ENCODE measurements around the gene INSYN2B. TPM values are rescaled to one million over a fixed set of nuclear protein-coding genes. Genes with fewer than 3 reads are reported as not detected.

Gene INSYN2B
- total RNA-seq, 2 experiments from 2014 or later, result not detected

DNA sequence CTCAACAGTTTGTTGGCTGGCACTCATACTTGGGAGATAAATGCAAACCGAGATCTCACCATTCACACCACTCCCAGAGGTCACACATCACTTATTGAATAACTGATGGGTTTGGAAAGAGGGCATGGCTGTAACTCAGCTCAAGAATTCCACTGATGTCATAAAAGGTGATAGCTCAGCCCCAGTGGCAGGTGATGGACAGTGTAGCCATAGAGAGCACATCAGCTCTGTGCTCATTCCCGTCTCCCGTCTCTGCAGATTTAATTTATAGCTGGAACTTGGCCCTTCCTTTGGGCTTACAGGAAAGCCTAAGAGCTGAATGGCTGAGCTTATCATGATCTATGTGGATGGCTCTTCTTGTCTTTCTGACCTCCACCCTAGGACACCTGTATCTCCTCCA, 59.8 kb downstream of the INSYN2B start:
- Mint-ChIP-seq H3K4me3 (no peak overlapping the region), H3K27me3 (no peaks in the 10 kb centered on the region), H3K27ac (no peak overlapping the region), H3K4me1 (ENCODE audit: low read depth) (peaks cover 10% of the 10 kb centered on the region), H3K9me3 (no peaks in the 10 kb centered on the region), H3K36me3 (peaks cover 2% of the 10 kb centered on the region)
- ChIA-PET CTCF (interaction anchor here (1.1 kb wide), 1 partner anchor 199 kb away, joined by 3 read pairs; no protein-coding TSS in a partner anchor), POLR2A (no interaction called here)
- intact Hi-C loops (cut with micrococcal nuclease), result no loop called here
- DNase-seq, result no peak

- Mint-ChIP-seq H3K27ac (no peak overlapping the region), H3K27me3 (no peaks in the 10 kb centered on the region), H3K36me3 (peaks cover 6% of the 10 kb centered on the region), H3K4me3 (no peak overlapping the region), H3K9me3 (no peaks in the 10 kb centered on the region), H3K4me1 (ENCODE audit: low read depth) (peaks cover 7% of the 10 kb centered on the region)
- ChIA-PET CTCF (no interaction called here), POLR2A (no interaction called here)
- intact Hi-C loops (cut with micrococcal nuclease), result no loop called here
- DNase-seq, result no peak
These were observed 62.1 kb downstream of the INSYN2B start for GRCh38 chr5:169918228-169918627.

- Mint-ChIP-seq H3K4me1 (ENCODE audit: low read depth) (peaks cover 5% of the 10 kb centered on the region), H3K4me3 (no peak overlapping the region), H3K27ac (no peak overlapping the region), H3K36me3 (peaks cover 6% of the 10 kb centered on the region), H3K9me3 (no peaks in the 10 kb centered on the region), H3K27me3 (no peaks in the 10 kb centered on the region)
- POLR2A ChIA-PET, result no interaction called here
- CTCF ChIA-PET, result no interaction called here
- intact Hi-C loops (cut with micrococcal nuclease), result no loop called here
- no peak for DNase-seq
These were observed 62.8 kb downstream of the INSYN2B start for GRCh38 chr5:169917500-169917899.

DNA sequence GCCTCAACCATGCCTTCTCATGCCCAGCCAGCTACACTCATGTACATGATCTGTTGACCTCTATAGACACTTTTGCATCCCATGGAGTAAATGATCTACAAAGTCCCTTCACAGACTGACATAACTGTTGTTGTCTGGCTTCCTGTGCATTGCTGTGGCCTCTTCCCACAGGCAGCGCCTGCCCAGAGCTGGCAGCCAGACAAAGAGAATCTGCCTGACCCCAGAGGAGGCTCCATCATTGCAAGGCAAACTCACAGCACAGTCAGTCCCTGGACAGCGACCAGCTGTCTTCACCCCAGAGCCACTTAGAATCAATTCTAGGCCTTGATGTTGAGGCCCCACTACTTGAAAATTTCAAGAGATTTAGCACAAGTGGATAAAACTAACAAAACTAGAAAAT, 65.5 kb downstream of the INSYN2B start:
- ChIA-PET CTCF (no interaction called here), POLR2A (no interaction called here)
- intact Hi-C loops (cut with micrococcal nuclease), result no loop called here
- H3K9me3 Mint-ChIP-seq, result no peaks in the 10 kb centered on the region
- no peaks in the 10 kb centered on the region for H3K4me1 Mint-ChIP-seq (ENCODE audit: low read depth)
- H3K27ac Mint-ChIP-seq, result no peak overlapping the region
- DNase-seq, result no peak
- H3K4me3 Mint-ChIP-seq, result no peak overlapping the region
- no peaks in the 10 kb centered on the region for H3K27me3 Mint-ChIP-seq
- H3K36me3 Mint-ChIP-seq, result peaks cover 7% of the 10 kb centered on the region

GRCh38 chr5:169913479-169913878, 66.8 kb downstream of the INSYN2B start:
- Mint-ChIP-seq H3K27me3 (no peaks in the 10 kb centered on the region), H3K4me1 (ENCODE audit: low read depth) (no peaks in the 10 kb centered on the region), H3K36me3 (peaks cover 7% of the 10 kb centered on the region), H3K27ac (no peak overlapping the region), H3K4me3 (no peak overlapping the region), H3K9me3 (no peaks in the 10 kb centered on the region)
- intact Hi-C loops (cut with micrococcal nuclease), result no loop called here
- ChIA-PET CTCF (interaction anchor here (1.0 kb wide), 1 partner anchor 9 kb away, joined by 3 read pairs; no protein-coding TSS in a partner anchor), POLR2A (no interaction called here)
- DNase-seq, result no peak

GRCh38 chr5:169911448-169912212, 68.7 kb downstream of the INSYN2B start:
- H3K9me3 Mint-ChIP-seq, result no peaks in the 10 kb centered on the region
- CTCF ChIA-PET, result no interaction called here
- H3K27ac Mint-ChIP-seq, result no peak overlapping the region
- POLR2A ChIA-PET, result no interaction called here
- intact Hi-C loops (cut with micrococcal nuclease), result no loop called here
- H3K4me3 Mint-ChIP-seq, result no peak overlapping the region
- no peaks in the 10 kb centered on the region for H3K27me3 Mint-ChIP-seq
- H3K4me1 Mint-ChIP-seq (ENCODE audit: low read depth), result no peaks in the 10 kb centered on the region
- no peak for DNase-seq
- H3K36me3 Mint-ChIP-seq, result peaks cover 7% of the 10 kb centered on the region

GRCh38 chr5:169910393-169910792, 69.9 kb downstream of the INSYN2B start:
- ChIA-PET CTCF (no interaction called here), POLR2A (no interaction called here)
- H3K27me3 Mint-ChIP-seq, result no peaks in the 10 kb centered on the region
- peaks cover 7% of the 10 kb centered on the region for H3K36me3 Mint-ChIP-seq
- intact Hi-C loops (cut with micrococcal nuclease), result no loop called here
- H3K9me3 Mint-ChIP-seq, result no peaks in the 10 kb centered on the region
- H3K27ac Mint-ChIP-seq, result no peak overlapping the region
- no peak for DNase-seq
- no peak overlapping the region for H3K4me3 Mint-ChIP-seq
- no peaks in the 10 kb centered on the region for H3K4me1 Mint-ChIP-seq (ENCODE audit: low read depth)

- Mint-ChIP-seq H3K4me1 (ENCODE audit: low read depth) (no peaks in the 10 kb centered on the region), H3K27me3 (no peaks in the 10 kb centered on the region), H3K27ac (no peak overlapping the region), H3K9me3 (no peaks in the 10 kb centered on the region), H3K36me3 (peaks cover 7% of the 10 kb centered on the region), H3K4me3 (no peak overlapping the region)
- CTCF ChIA-PET, result no interaction called here
- intact Hi-C loops (cut with micrococcal nuclease), result no loop called here
- DNase-seq, result no peak
- POLR2A ChIA-PET, result no interaction called here
These were observed 70.3 kb downstream of the INSYN2B start for GRCh38 chr5:169909945-169910344.

DNA sequence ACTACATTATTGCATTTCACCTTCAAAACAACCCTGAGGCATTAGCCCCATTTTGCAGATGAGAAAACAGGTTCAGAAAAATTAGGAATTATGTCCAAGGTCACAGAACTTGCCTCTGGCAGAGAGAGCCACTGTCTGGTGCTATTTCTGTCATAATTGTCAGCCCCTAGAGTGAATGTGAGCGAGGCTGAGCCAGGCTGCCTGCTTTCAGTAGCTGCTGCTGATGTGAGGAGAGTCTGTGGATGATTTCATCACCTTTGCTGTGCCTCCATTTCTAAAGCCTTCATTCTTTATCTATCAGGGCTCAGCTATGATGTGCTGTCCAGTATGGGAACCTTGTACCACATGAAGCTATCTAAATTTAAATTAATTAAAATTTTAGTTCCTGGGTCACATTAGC, 71.4 kb downstream of the INSYN2B start:
- Mint-ChIP-seq H3K36me3 (peaks cover 3% of the 10 kb centered on the region), H3K9me3 (no peaks in the 10 kb centered on the region)
- CTCF ChIA-PET, result no interaction called here

GRCh38 chr5:169906745-169907649, 73.3 kb downstream of the INSYN2B start:
- no peak for DNase-seq
- H3K4me1 Mint-ChIP-seq (ENCODE audit: low read depth), result peaks cover 2% of the 10 kb centered on the region
- no peak overlapping the region for H3K27ac Mint-ChIP-seq
- H3K9me3 Mint-ChIP-seq, result no peaks in the 10 kb centered on the region
- ChIA-PET CTCF (no interaction called here), POLR2A (no interaction called here)
- intact Hi-C loops (cut with micrococcal nuclease), result no loop called here
- H3K27me3 Mint-ChIP-seq, result no peaks in the 10 kb centered on the region
- no peak overlapping the region for H3K4me3 Mint-ChIP-seq
- H3K36me3 Mint-ChIP-seq, result peaks cover under 1% of the 10 kb centered on the region

More for the DNA sequence above, 71.4 kb downstream of the INSYN2B start:
- Mint-ChIP-seq H3K4me3 (no peak overlapping the region), H3K4me1 (ENCODE audit: low read depth) (no peaks in the 10 kb centered on the region), H3K27me3 (no peaks in the 10 kb centered on the region), H3K27ac (no peak overlapping the region)
- intact Hi-C loops (cut with micrococcal nuclease), result no loop called here
- no peak for DNase-seq
- POLR2A ChIA-PET, result no interaction called here

DNA sequence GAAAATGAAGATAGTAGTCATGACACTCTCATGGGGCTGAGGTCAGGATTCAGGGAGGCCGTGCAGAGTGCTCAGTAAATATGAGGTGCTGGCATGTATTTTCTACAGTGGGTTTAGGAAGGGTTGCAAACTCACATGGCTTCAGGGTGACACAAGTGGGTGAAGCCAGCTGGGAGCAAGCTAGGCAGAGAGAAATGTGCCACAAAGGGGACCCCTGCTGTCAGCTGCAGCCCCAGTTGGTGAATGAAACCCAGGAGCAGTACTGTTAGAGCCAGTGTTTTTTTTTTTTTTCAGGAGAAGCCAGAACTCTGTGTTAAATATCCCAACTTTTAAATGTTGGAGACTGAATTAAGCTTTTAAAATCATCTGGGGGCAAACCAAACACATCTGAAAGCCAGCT, 75.3 kb downstream of the INSYN2B start:
- H3K4me1 Mint-ChIP-seq (ENCODE audit: low read depth), result peaks cover 10% of the 10 kb centered on the region
- H3K9me3 Mint-ChIP-seq, result no peaks in the 10 kb centered on the region
- H3K4me3 Mint-ChIP-seq, result no peak overlapping the region
- intact Hi-C loops (cut with micrococcal nuclease), result no loop called here
- ChIA-PET CTCF (interaction anchor here (0.9 kb wide), 2 partner anchors 8 to 12 kb away, joined by 3 read pairs; no protein-coding TSS in a partner anchor), POLR2A (no interaction called here)
- no peak for DNase-seq
- peaks cover 6% of the 10 kb centered on the region for H3K36me3 Mint-ChIP-seq
- H3K27me3 Mint-ChIP-seq, result no peaks in the 10 kb centered on the region
- H3K27ac Mint-ChIP-seq, result no peak overlapping the region

DNA sequence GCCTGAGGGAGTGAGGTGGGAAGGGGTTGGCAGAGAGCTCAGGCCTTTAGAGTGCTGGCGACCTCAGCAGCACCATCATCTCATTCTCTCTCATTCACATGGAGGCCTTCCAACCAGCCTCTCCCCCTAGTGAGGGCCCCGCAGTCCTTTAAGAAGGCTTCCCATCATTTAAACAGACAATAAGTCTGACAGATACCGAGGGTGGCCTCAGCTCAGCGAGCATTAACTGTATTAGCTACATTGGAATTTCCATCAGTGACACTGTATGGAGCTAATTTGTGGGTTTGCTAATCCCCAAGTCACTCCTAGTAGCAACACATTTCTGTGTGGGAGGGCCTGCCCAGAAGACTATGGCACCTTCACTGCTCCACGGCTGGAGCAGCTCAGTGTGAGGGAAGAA, 75.8 kb downstream of the INSYN2B start:
- Mint-ChIP-seq H3K4me1 (ENCODE audit: low read depth) (peaks cover 10% of the 10 kb centered on the region), H3K9me3 (no peaks in the 10 kb centered on the region), H3K27ac (no peak overlapping the region), H3K4me3 (no peak overlapping the region), H3K36me3 (peaks cover 7% of the 10 kb centered on the region), H3K27me3 (no peaks in the 10 kb centered on the region)
- intact Hi-C loops (cut with micrococcal nuclease), result no loop called here
- ChIA-PET POLR2A (no interaction called here), CTCF (interaction anchor here (0.9 kb wide), 2 partner anchors 9 to 12 kb away, joined by 3 read pairs; no protein-coding TSS in a partner anchor)
- no peak for DNase-seq

Data from activated CD4-positive, alpha-beta memory T cell treated with anti-CD3 and anti-CD28 coated beads for 36 hours (primary cell).